ENCODE data around the gene SAMD4B.

The SAMD4B gene

DNA sequence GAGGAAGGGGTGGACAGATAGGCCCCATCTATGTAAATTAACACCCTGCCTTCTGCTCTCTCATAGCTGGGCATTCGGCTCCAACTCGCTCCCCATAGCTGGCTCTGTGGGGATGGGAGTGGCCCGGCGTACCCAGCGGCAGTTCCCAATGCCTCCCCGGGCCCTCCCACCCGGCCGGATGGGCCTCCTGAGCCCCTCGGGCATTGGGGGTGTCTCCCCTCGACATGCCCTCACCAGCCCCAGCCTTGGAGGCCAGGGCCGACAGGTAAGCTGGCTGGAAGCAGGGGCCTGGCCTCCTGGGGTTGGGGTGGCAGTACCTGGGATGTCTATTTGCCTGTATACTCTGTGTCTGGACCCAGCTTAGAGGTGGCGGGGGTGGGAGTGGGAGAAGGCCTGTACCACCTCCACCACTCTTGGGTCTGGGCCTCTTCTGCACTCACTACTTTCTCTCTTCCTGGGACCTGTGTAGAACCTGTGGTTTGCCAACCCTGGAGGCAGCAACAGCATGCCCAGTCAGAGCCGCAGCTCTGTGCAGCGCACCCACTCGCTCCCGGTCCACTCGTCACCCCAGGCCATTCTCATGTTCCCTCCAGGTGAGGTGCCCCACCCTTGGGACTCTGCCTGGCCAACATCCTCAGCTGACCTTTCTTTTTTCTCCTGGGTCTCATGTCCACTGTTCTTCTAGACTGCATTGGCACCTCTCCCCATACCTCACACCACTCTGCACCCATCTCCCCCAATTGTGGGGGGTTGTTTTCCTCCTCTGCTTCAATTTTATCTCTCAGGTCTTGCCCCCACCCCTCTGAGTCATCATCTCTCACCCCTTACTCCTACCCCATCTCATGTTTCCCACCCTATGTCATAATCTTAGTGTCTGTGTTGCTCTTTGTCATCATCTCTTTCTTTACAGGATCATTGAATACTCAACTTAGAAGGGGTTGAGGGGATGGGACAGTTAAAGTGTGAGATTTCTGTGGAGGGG lies 38.6 kb downstream of the SAMD4B start:
- Histone ChIP-seq H3K27ac (replicated peaks) (no peak overlapping the region), H3K27me3 (ENCODE audit: insufficient read depth, poor library complexity, severe bottlenecking) (no peaks in the 10 kb centered on the region), H3K4me3 (replicated peaks; ENCODE audit: insufficient read depth, low read length) (no peak overlapping the region)
- DNase-seq (ENCODE audit: low read depth in 1 of 2, low spot score in 1 of 2), result no peak
- no peak for TF ChIP-seq SPI1 (IDR thresholded peaks at IDR 0.05; ENCODE audit: borderline replicate concordance, low read depth)
- no peak for TF ChIP-seq POLR2AphosphoS5 (IDR thresholded peaks at IDR 0.05; ENCODE audit: low read depth)
- no peak for TF ChIP-seq GABPA (IDR thresholded peaks at IDR 0.05; ENCODE audit: low read depth)
- TF ChIP-seq, protein P1, sequence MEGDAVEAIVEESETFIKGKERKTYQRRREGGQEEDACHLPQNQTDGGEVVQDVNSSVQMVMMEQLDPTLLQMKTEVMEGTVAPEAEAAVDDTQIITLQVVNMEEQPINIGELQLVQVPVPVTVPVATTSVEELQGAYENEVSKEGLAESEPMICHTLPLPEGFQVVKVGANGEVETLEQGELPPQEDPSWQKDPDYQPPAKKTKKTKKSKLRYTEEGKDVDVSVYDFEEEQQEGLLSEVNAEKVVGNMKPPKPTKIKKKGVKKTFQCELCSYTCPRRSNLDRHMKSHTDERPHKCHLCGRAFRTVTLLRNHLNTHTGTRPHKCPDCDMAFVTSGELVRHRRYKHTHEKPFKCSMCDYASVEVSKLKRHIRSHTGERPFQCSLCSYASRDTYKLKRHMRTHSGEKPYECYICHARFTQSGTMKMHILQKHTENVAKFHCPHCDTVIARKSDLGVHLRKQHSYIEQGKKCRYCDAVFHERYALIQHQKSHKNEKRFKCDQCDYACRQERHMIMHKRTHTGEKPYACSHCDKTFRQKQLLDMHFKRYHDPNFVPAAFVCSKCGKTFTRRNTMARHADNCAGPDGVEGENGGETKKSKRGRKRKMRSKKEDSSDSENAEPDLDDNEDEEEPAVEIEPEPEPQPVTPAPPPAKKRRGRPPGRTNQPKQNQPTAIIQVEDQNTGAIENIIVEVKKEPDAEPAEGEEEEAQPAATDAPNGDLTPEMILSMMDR (IDR thresholded peaks at IDR 0.05; ENCODE audit: insufficient read depth, low read length), result no peak
- TF ChIP-seq, protein P2, sequence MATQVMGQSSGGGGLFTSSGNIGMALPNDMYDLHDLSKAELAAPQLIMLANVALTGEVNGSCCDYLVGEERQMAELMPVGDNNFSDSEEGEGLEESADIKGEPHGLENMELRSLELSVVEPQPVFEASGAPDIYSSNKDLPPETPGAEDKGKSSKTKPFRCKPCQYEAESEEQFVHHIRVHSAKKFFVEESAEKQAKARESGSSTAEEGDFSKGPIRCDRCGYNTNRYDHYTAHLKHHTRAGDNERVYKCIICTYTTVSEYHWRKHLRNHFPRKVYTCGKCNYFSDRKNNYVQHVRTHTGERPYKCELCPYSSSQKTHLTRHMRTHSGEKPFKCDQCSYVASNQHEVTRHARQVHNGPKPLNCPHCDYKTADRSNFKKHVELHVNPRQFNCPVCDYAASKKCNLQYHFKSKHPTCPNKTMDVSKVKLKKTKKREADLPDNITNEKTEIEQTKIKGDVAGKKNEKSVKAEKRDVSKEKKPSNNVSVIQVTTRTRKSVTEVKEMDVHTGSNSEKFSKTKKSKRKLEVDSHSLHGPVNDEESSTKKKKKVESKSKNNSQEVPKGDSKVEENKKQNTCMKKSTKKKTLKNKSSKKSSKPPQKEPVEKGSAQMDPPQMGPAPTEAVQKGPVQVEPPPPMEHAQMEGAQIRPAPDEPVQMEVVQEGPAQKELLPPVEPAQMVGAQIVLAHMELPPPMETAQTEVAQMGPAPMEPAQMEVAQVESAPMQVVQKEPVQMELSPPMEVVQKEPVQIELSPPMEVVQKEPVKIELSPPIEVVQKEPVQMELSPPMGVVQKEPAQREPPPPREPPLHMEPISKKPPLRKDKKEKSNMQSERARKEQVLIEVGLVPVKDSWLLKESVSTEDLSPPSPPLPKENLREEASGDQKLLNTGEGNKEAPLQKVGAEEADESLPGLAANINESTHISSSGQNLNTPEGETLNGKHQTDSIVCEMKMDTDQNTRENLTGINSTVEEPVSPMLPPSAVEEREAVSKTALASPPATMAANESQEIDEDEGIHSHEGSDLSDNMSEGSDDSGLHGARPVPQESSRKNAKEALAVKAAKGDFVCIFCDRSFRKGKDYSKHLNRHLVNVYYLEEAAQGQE (IDR thresholded peaks at IDR 0.05; ENCODE audit: insufficient replicate concordance, low read depth), result no peak

DNA sequence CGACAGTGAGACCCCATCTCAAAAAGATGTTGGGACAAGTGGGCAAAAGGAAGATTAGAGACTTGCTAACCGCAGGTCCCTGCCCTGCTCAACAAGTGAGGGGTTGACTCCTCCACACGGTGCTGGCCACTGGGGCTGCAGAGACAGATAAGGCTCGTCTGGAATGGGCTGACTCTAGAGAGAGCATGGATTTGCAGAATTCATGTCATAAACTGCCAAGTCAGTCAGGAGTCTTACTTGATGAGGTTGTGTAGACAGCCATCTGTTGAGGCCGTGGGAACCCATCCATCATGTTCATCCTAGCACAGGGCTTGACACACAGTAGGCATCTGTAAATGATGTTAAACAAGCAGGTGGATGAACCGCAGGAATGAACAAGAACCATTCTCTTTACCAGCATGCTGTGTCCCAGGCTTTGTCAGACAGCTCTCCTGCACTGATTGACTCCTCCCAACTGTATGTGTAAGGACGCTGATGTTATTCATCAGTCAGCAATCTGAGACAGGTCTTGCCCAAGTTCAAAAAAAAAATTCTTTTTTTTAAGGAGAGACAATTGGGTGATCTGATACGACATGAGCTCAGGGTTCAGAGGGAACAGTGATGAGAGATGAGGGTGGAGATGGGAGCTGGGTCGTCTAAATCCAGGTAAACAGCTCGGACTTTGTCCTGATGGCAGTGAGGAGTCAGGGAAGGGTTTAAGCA lies 39.8 kb downstream of the SAMD4B start:
- DNase-seq (ENCODE audit: low read depth in 1 of 2, low spot score in 1 of 2), result no peak
- Histone ChIP-seq H3K4me3 (replicated peaks; ENCODE audit: insufficient read depth, low read length) (no peak overlapping the region), H3K27ac (replicated peaks) (no peak overlapping the region), H3K27me3 (ENCODE audit: insufficient read depth, poor library complexity, severe bottlenecking) (no peaks in the 10 kb centered on the region)
- TF ChIP-seq SPI1 (IDR thresholded peaks at IDR 0.05; ENCODE audit: borderline replicate concordance, low read depth) (no peak), GABPA (IDR thresholded peaks at IDR 0.05; ENCODE audit: low read depth) (no peak)
- TF ChIP-seq, protein P1 (IDR thresholded peaks at IDR 0.05; ENCODE audit: insufficient read depth, low read length), result no peak
- TF ChIP-seq, protein P2 (IDR thresholded peaks at IDR 0.05; ENCODE audit: insufficient replicate concordance, low read depth), result no peak

DNA sequence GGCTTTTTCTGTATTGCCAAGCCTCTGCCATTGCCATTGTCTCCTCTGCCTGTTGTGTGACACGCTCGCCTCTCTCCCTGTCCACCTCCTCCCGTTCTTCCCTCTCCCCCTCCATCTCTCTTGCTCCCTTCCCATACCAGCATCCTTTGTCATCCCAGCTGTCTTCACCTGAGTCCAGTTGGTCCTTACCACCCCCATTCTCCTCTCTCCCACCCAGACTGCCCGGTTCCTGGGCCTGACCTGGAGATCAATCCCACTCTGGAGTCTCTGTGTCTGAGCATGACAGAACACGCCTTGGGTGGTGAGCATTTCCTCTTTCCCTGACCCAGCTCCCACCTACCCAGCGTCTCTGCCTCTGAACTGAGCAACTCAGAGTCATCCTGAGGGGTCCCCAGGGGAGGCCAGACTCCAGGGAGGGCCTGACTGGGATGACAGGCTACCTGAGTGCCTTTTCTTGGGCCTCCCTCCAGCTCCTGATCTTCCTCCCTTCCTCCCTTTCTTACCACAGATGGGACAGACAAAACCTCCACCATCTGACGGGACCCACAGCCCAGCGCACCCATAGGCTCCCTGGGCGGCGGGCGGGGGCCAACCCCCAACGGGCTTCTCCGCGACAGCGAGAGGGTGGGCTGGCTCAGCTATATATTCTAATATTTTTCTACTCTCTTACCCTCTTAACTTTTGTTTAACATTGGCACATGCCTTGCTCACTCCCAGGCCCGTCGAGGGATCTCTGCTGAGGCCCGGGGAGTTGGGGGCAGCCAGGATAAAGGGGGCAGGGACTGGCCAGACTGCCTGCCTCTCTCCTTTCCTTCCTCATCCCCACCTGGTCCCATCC lies 41.0 kb downstream of the SAMD4B start:
- Histone ChIP-seq H3K27ac (replicated peaks) (no peak overlapping the region), H3K4me3 (replicated peaks; ENCODE audit: insufficient read depth, low read length) (no peak overlapping the region), H3K27me3 (ENCODE audit: insufficient read depth, poor library complexity, severe bottlenecking) (no peaks in the 10 kb centered on the region)
- no peak for DNase-seq (ENCODE audit: low read depth in 1 of 2, low spot score in 1 of 2)
- TF ChIP-seq GABPA (IDR thresholded peaks at IDR 0.05; ENCODE audit: low read depth) (no peak), POLR2AphosphoS5 (IDR thresholded peaks at IDR 0.05; ENCODE audit: low read depth) (no peak), SPI1 (IDR thresholded peaks at IDR 0.05; ENCODE audit: borderline replicate concordance, low read depth) (no peak)
- TF ChIP-seq, protein P1 (IDR thresholded peaks at IDR 0.05; ENCODE audit: insufficient read depth, low read length), result no peak
- TF ChIP-seq, protein P2 (IDR thresholded peaks at IDR 0.05; ENCODE audit: insufficient replicate concordance, low read depth), result no peak

Measured in HL-60 (cell line).